ENCODE results near the gene NR2C2.

- no peak for TF ChIP-seq ZSCAN5A (CRISPR knock-in tag; IDR thresholded peaks at IDR 0.05; ENCODE audit: borderline replicate concordance)
- no peak for TF ChIP-seq NFYB (CRISPR knock-in tag; IDR thresholded peaks at IDR 0.05)
- TF ChIP-seq ZNF598 (CRISPR knock-in tag; IDR thresholded peaks at IDR 0.05; ENCODE audit: borderline replicate concordance): no peak
- no peak for TF ChIP-seq ZNF660 (CRISPR knock-in tag; IDR thresholded peaks at IDR 0.05; ENCODE audit: borderline replicate concordance, low read depth)
- no peak for TF ChIP-seq RELA (CRISPR knock-in tag; IDR thresholded peaks at IDR 0.05)
- TF ChIP-seq SOX5 (CRISPR knock-in tag; IDR thresholded peaks at IDR 0.05; ENCODE audit: borderline replicate concordance): no peak
- no peak for TF ChIP-seq ZNF180 (CRISPR knock-in tag; IDR thresholded peaks at IDR 0.05; ENCODE audit: borderline replicate concordance, low read depth)
Observed at GRCh38 chr3:15094187-15094875, 146.9 kb downstream of the NR2C2 start.
